Glomerular endothelial cell (primary cell): ENCODE measurements around the gene MINDY2. TPM values are rescaled to one million over a fixed set of nuclear protein-coding genes. Genes with fewer than 3 reads are reported as not detected.
"Not testable (repeated sequence)": the region's sequence is repeated elsewhere in the genome, so short reads cannot be mapped to it uniquely, and the experiment has no call there.

ENCODE experiments used
- DNase-seq: peaks from one replicate; pipeline ENCODE4 v3.0.0-alpha.2; 2011; ENCODE audit warnings: low read depth, low spot score; ENCODE audit errors: extremely low read depth
- total RNA-seq: library from RNA; depleted of rRNA; stranded (reverse); fragments of >200 nt; gene quantifications from 2 replicates; pipeline ENCODE4 v1.2.3, GENCODE V29; 2015

MINDY2 gene
- total RNA-seq, 1 donor from 2014 or later: 14.7 TPM

GRCh38 chr15:58749532-58750337, 21.4 kb upstream of the MINDY2 start, which contains the start of gene ADAM10:
Gene ADAM10 (minus strand): TSS chr15:58749707. CDS start chr15:58749534, 173 bp downstream.
- peak; percentile 77 for DNase-seq

- DNase-seq: no peak
These were observed 18.4 kb upstream of the MINDY2 start for GRCh38 chr15:58752716-58753115.

GRCh38 chr15:58755350-58755749, 15.8 kb upstream of the MINDY2 start:
- no peak for DNase-seq

GRCh38 chr15:58755956-58756355, 15.1 kb upstream of the MINDY2 start:
- no peak for DNase-seq

GRCh38 chr15:58758141-58758540, 13.0 kb upstream of the MINDY2 start:
- no peak for DNase-seq

- DNase-seq: no peak
These were observed 10.6 kb upstream of the MINDY2 start for GRCh38 chr15:58760385-58761009.

GRCh38 chr15:58761010-58761388, 10.1 kb upstream of the MINDY2 start:
- no peak for DNase-seq

- no peak for DNase-seq
These were observed 8.8 kb upstream of the MINDY2 start for GRCh38 chr15:58762285-58762684.

- DNase-seq: no peak
These were observed 8.4 kb upstream of the MINDY2 start for GRCh38 chr15:58762731-58763130.

- DNase-seq: no peak
These were observed 6.6 kb upstream of the MINDY2 start for GRCh38 chr15:58764468-58764867.

GRCh38 chr15:58766290-58766689, 4.8 kb upstream of the MINDY2 start:
- DNase-seq: no peak

- not testable (repeated sequence) for DNase-seq
These were observed 2.5 kb upstream of the MINDY2 start for GRCh38 chr15:58768601-58769004.

- DNase-seq: no peak
These were observed 614 bp upstream of the MINDY2 start for GRCh38 chr15:58770519-58770856.

GRCh38 chr15:58771621-58772250, 634 bp downstream of the MINDY2 start:
- DNase-seq: no peak

GRCh38 chr15:58773024-58773423, 1.9 kb downstream of the MINDY2 start:
- DNase-seq: no peak

GRCh38 chr15:58775402-58775801, 4.3 kb downstream of the MINDY2 start:
- DNase-seq: no peak

GRCh38 chr15:58777107-58777506, 6.0 kb downstream of the MINDY2 start:
- DNase-seq: no peak

- DNase-seq: no peak
These were observed 8.5 kb downstream of the MINDY2 start for GRCh38 chr15:58779554-58779953.

- no peak for DNase-seq
These were observed 14.3 kb downstream of the MINDY2 start for GRCh38 chr15:58785355-58785754.

GRCh38 chr15:58788056-58788710, 17.1 kb downstream of the MINDY2 start:
- no peak for DNase-seq

GRCh38 chr15:58793862-58794261, 22.8 kb downstream of the MINDY2 start:
- DNase-seq: no peak
